H1 (cell line): ENCODE measurements around the gene RASGRP4. TPM values are rescaled to one million over a fixed set of nuclear protein-coding genes. Genes with fewer than 3 reads are reported as not detected.

Source experiments
- CTCF ChIA-PET: fragments of 300-600 bp; sonication (Branson Sonifier 250); formaldehyde crosslinking; loops from one replicate; lab custom pipeline; 2021; ENCODE audit not compliant: partially characterized antibody; lab: Charles Lee
- POLR2A ChIA-PET: fragments of 300-600 bp; sonication (Branson Sonifier 250); formaldehyde crosslinking; loops from one replicate; lab custom pipeline; 2021; ENCODE audit warnings: inconsistent platforms; ENCODE audit not compliant: partially characterized antibody; lab: Charles Lee
- DNase-seq, 2 experiments: peaks; one replicate each; pipeline versions ENCODE4 v3.0.0 to v3.0.0-alpha.2; 2010 to 2022; ENCODE audit warnings: low spot score in 2 of 2, low read depth in 1 of 2, mixed read lengths in 1 of 2
- FAIRE-seq: peaks from 2 replicates; lab custom pipeline; 2011; peaks lifted over from hg19 to GRCh38; lab: Jason Lieb, UNC
- H2AFZ ChIP-seq: 2 replicates; pipeline ENCODE4 v1.8.1; 2012; ENCODE audit warnings: low read length, inconsistent platforms
- H2AK5ac ChIP-seq: 2 replicates; pipeline ENCODE4 v1.6.1; 2013; ENCODE audit warnings: low read depth, low read length
- H2BK120ac ChIP-seq: replicated peaks from 2 replicates; pipeline ENCODE3; 2013; ENCODE audit warnings: low read depth, low read length, inconsistent platforms
- H2BK12ac ChIP-seq: 2 replicates; pipeline ENCODE4 v1.6.1; 2013; ENCODE audit warnings: low read depth, low read length
- H2BK15ac ChIP-seq: 2 replicates; pipeline ENCODE4 v1.6.1; 2013; ENCODE audit warnings: low read length
- H2BK20ac ChIP-seq: 2 replicates; pipeline ENCODE4 v1.6.1; 2013; ENCODE audit warnings: low read length
- H2BK5ac ChIP-seq: 2 replicates; pipeline ENCODE4 v1.6.1; 2013; ENCODE audit warnings: low read depth, low read length
- H3K14ac ChIP-seq: 2 replicates; pipeline ENCODE4 v1.6.1; 2013; ENCODE audit warnings: inconsistent platforms; ENCODE audit not compliant: insufficient read length
- H3K18ac ChIP-seq: 2 replicates; pipeline ENCODE4 v1.6.1; 2013; ENCODE audit warnings: low read length; ENCODE audit errors: extremely low read depth
- H3K23ac ChIP-seq: 2 replicates; pipeline ENCODE4 v1.6.1; 2013; ENCODE audit warnings: inconsistent platforms; ENCODE audit not compliant: insufficient read length
- H3K23me2 ChIP-seq: 2 replicates; pipeline ENCODE4 v1.6.1; 2013; ENCODE audit warnings: low read depth, low read length
- H3K27ac ChIP-seq: 2 replicates; pipeline ENCODE4 v1.6.1; 2011; ENCODE audit warnings: low read depth, low read length, inconsistent platforms
- H3K27me3 ChIP-seq, 4 experiments: replicated peaks in 1 of 4; 1 replicate in 1 of 4; 2 replicates in 3 of 4; pipeline versions ENCODE4 v1.6.1 to v1.8.1; 2011 to 2013; ENCODE audit warnings: low read length in 3 of 4, mild to moderate bottlenecking in 3 of 4, inconsistent platforms in 2 of 4, mixed read lengths in 2 of 4, moderate library complexity in 1 of 4; ENCODE audit not compliant: control insufficient read depth in 3 of 4, insufficient read depth in 3 of 4; ENCODE audit errors: extremely low read depth in 1 of 4
- H3K36me3 ChIP-seq, 4 experiments: 2 replicates each; pipeline versions ENCODE4 v1.6.1 to v1.8.1; 2011 to 2013; ENCODE audit warnings: mild to moderate bottlenecking in 4 of 4, low read length in 3 of 4, moderate library complexity in 2 of 4, control low read depth in 1 of 4, inconsistent platforms in 1 of 4; ENCODE audit not compliant: insufficient read depth in 4 of 4, control insufficient read depth in 2 of 4
- H3K4ac ChIP-seq: replicated peaks from 2 replicates; pipeline ENCODE3; 2013; ENCODE audit warnings: low read length, low read depth, mixed read lengths, inconsistent platforms; ENCODE audit not compliant: insufficient read length
- H3K4me1 ChIP-seq, 4 experiments: replicated peaks in 1 of 4; 1 replicate in 1 of 4; 2 replicates in 3 of 4; pipeline versions ENCODE4 v1.6.1 to v1.8.1; 2011 to 2013; ENCODE audit warnings: low read length in 3 of 4, inconsistent platforms in 2 of 4, mixed read lengths in 1 of 4; ENCODE audit not compliant: insufficient read depth in 4 of 4, control insufficient read depth in 3 of 4
- H3K4me2 ChIP-seq, 2 experiments: 2 replicates each; pipeline versions ENCODE4 v1.6.1 to v1.8.1; 2011 to 2013; ENCODE audit warnings: low read depth in 2 of 2, low read length in 2 of 2, control low read depth in 1 of 2, inconsistent platforms in 1 of 2, mild to moderate bottlenecking in 1 of 2; ENCODE audit not compliant: insufficient read depth in 1 of 2
- H3K4me3 ChIP-seq, 4 experiments: fragments of 200-600, 300-600 bp in 1 of 4; sonication (generic), shearing (Covaris generic), sonication (Bioruptor Twin) in 1 of 4; 2 replicates each; pipeline versions ENCODE4 v1.5.1 to v1.8.1; 2011 to 2016; ENCODE audit warnings: low read length in 4 of 4, low read depth in 3 of 4, control low read depth in 2 of 4, inconsistent platforms in 2 of 4, mild to moderate bottlenecking in 2 of 4, mixed read lengths in 1 of 4, moderate library complexity in 1 of 4; ENCODE audit not compliant: insufficient read depth in 2 of 4; ENCODE audit errors: extremely low read depth in 1 of 4
- H3K56ac ChIP-seq: replicated peaks from 2 replicates; pipeline ENCODE3; 2013; ENCODE audit warnings: low read depth, mild to moderate bottlenecking, mixed read lengths, low read length, inconsistent platforms; ENCODE audit not compliant: insufficient read length
- H3K79me1 ChIP-seq: 2 replicates; pipeline ENCODE4 v1.6.1; 2013; ENCODE audit warnings: low read depth, low read length, control low read depth
- H3K79me2 ChIP-seq, 2 experiments: 2 replicates each; pipeline versions ENCODE4 v1.6.1 to v1.8.1; 2012 to 2013; ENCODE audit warnings: low read length in 2 of 2, mild to moderate bottlenecking in 2 of 2, inconsistent platforms in 1 of 2; ENCODE audit not compliant: insufficient read depth in 2 of 2, control insufficient read depth in 1 of 2
- H3K9ac ChIP-seq, 4 experiments: replicated peaks in 1 of 4; 1 replicate in 1 of 4; 2 replicates in 3 of 4; pipeline versions ENCODE4 v1.6.1 to v1.8.1; 2011 to 2013; ENCODE audit warnings: low read depth in 3 of 4, low read length in 3 of 4, control low read depth in 2 of 4, mild to moderate bottlenecking in 2 of 4, moderate library complexity in 2 of 4, inconsistent platforms in 1 of 4; ENCODE audit errors: extremely low read depth in 1 of 4
- H3K9me3 ChIP-seq, 2 experiments: 2 replicates each; pipeline versions ENCODE4 v1.6.1 to v1.8.1; 2012 to 2013; ENCODE audit warnings: mild to moderate bottlenecking in 2 of 2, moderate library complexity in 2 of 2, control low read depth in 1 of 2, inconsistent platforms in 1 of 2, low read depth in 1 of 2, low read length in 1 of 2, mixed read lengths in 1 of 2; ENCODE audit not compliant: insufficient read depth in 2 of 2
- H4K20me1 ChIP-seq, 2 experiments: replicated peaks in 1 of 2; 2 replicates each; pipeline versions ENCODE3 to v1.8.1; 2011 to 2013; ENCODE audit warnings: inconsistent platforms in 2 of 2, low read length in 2 of 2, mild to moderate bottlenecking in 1 of 2; ENCODE audit not compliant: insufficient read depth in 2 of 2, control insufficient read depth in 1 of 2
- H4K5ac ChIP-seq: 2 replicates; pipeline ENCODE4 v1.6.1; 2013; ENCODE audit warnings: low read length, low read depth, mixed read lengths, inconsistent platforms; ENCODE audit not compliant: insufficient read length
- H4K8ac ChIP-seq: 2 replicates; pipeline ENCODE4 v1.8.0; 2013; ENCODE audit warnings: mild to moderate bottlenecking, moderate library complexity, low read length, inconsistent platforms; ENCODE audit not compliant: insufficient read depth; ENCODE audit errors: extremely low read depth
- H4K91ac ChIP-seq: replicated peaks from 2 replicates; pipeline ENCODE3; 2013; ENCODE audit warnings: low read length, mixed read lengths, inconsistent platforms; ENCODE audit not compliant: insufficient read length
- ASH2L ChIP-seq: fragments of 200-600, 300-600 bp; sonication (generic); IDR thresholded peaks from one replicate; pipeline ENCODE4 v1.7.1; 2017; ENCODE audit warnings: low read length
- BACH1 ChIP-seq: IDR thresholded peaks from 2 replicates; pipeline ENCODE4 v1.6.1; 2012; ENCODE audit warnings: low read length, improper control_type of control experiment
- CHD2 ChIP-seq: IDR thresholded peaks from 2 replicates; pipeline ENCODE4 v1.6.1; 2012; ENCODE audit warnings: low read length, improper control_type of control experiment
- JUN ChIP-seq: IDR thresholded peaks from 2 replicates; pipeline ENCODE4 v1.6.1; 2011; ENCODE audit warnings: low read depth, mild to moderate bottlenecking, improper control_type of control experiment, low read length
- KDM1A ChIP-seq: fragments of 200-600, 300-600 bp; sonication (generic); IDR thresholded peaks from 2 replicates; pipeline ENCODE4 v1.7.1; 2016; ENCODE audit warnings: mild to moderate bottlenecking, low read length, borderline replicate concordance
- MAFK ChIP-seq: IDR thresholded peaks from 2 replicates; pipeline ENCODE4 v1.6.1; 2012; ENCODE audit warnings: low read depth, mild to moderate bottlenecking, improper control_type of control experiment, low read length
- PHF8 ChIP-seq: fragments of 200-600 bp; sonication (generic); conservative IDR thresholded peaks from 2 replicates; pipeline ENCODE4 v1.7.1; 2012; ENCODE audit warnings: low read depth, mild to moderate bottlenecking, inconsistent platforms, low read length, moderate library complexity
- RAD21 ChIP-seq, 2 experiments: IDR thresholded peaks in 1 of 2; conservative IDR thresholded peaks in 1 of 2; 2 replicates each; pipeline ENCODE4 v1.6.1; 2011; ENCODE audit warnings: low read depth in 2 of 2, low read length in 2 of 2, improper control_type of control experiment in 1 of 2, inconsistent platforms in 1 of 2, mild to moderate bottlenecking in 1 of 2, moderate library complexity in 1 of 2
- SAP30 ChIP-seq: fragments of 300-600 bp; sonication (generic); IDR thresholded peaks from 2 replicates; pipeline ENCODE4 v1.7.1; 2012; ENCODE audit warnings: low read length, moderate library complexity, mild to moderate bottlenecking, inconsistent platforms; ENCODE audit not compliant: insufficient read depth, insufficient replicate concordance
- SIX5 ChIP-seq: IDR thresholded peaks from 2 replicates; pipeline ENCODE4 v1.6.1; 2011; ENCODE audit warnings: mild to moderate bottlenecking, low read depth, low read length
- SP2 ChIP-seq: IDR thresholded peaks from 2 replicates; pipeline ENCODE4 v1.6.1; 2012; ENCODE audit warnings: mild to moderate bottlenecking, low read length, inconsistent platforms
- SP4 ChIP-seq: IDR thresholded peaks from 2 replicates; pipeline ENCODE4 v1.6.1; 2012; ENCODE audit warnings: low read length, inconsistent platforms
- TAF7 ChIP-seq: optimal IDR thresholded peaks from 2 replicates; pipeline ENCODE3; 2011; ENCODE audit warnings: low read depth, mild to moderate bottlenecking, inconsistent platforms, low read length, moderate library complexity, borderline replicate concordance
- WGBS, 2 experiments: shearing (Covaris generic) in 1 of 2; methylation state at CpG; one replicate each; pipeline versions ENCODE4 v1.1.6 to v1.1.7; 2013 to 2015; ENCODE audit warnings: low lambda C conversion rate in 2 of 2, mixed read lengths in 2 of 2, inconsistent platforms in 1 of 2, low coverage in 1 of 2, missing lambda C conversion rate in 1 of 2; ENCODE audit not compliant: insufficient replicate concordance in 2 of 2, insufficient coverage in 1 of 2, insufficient read length in 1 of 2; ENCODE audit errors: extremely low coverage in 1 of 2, missing lambda C conversion rate in 1 of 2; 5-methylcytosine and 5-hydroxymethylcytosine counted together
- polyA plus RNA-seq, 7 experiments: library from polyadenylated mRNA; depleted of rRNA in 3 of 7; stranded (reverse) in 5 of 7; unstranded in 2 of 7; fragments of >200 nt in 5 of 7; fragments of 200-250 nt in 2 of 7; gene quantifications; 1 replicate in 5 of 7; 2 replicates in 1 of 7; 4 replicates in 1 of 7; pipeline versions ENCODE4 v1.2.1 to v1.2.3, GENCODE V29; 2011 to 2013; ENCODE audit warnings: missing spikeins in 2 of 7, mixed read lengths in 2 of 7
- total RNA-seq: library from RNA; stranded (reverse); fragmentation: NEBNext Ultra II Directional; extraction: Animal tissue kit (Norgen Biotek cat#: 25700); gene quantifications from 2 replicates; pipeline ENCODE4 v1.2.1, GENCODE V29; 2021
- TF ChIP-seq, protein P1 (sequence below): IDR thresholded peaks from 2 replicates; pipeline ENCODE4 v1.6.1; 2012; ENCODE audit warnings: inconsistent platforms

The RASGRP4 gene
- total and polyA plus RNA-seq, 2 of the 8 experiments (the other 6 are each of a cell fraction or from before 2014, with no cell fraction given) = 1.9 to 3.1 TPM

- no peak for FAIRE-seq
- Histone ChIP-seq H3K14ac (no peak overlapping the region), H4K5ac (no peak overlapping the region), H2BK120ac (no peak overlapping the region), H4K20me1 (no peaks in the 10 kb centered on the region), H2AFZ (no peak overlapping the region), H3K9ac (no peak overlapping the region), H4K91ac (no peak overlapping the region), H2BK20ac (no peak overlapping the region), H3K4me2 (no peak overlapping the region), H3K23ac (no peak overlapping the region), H2BK15ac (no peak overlapping the region), H3K79me1 (no peaks in the 10 kb centered on the region), H3K56ac (no peak overlapping the region), H3K4me3 (no peak overlapping the region), H3K9me3 (no peaks in the 10 kb centered on the region), H3K4me1 (no peaks in the 10 kb centered on the region; a peak in 2 of 7 replicates), H3K36me3 (peaks cover 0 to 3% (median 0%) of the 10 kb centered on the region in 4 experiments; a peak in 1 of 8 replicates), H2BK12ac (no peak overlapping the region), H3K27me3 (peaks cover 2 to 46% (median 43%) of the 10 kb centered on the region in 4 experiments), H3K79me2 (no peaks in the 10 kb centered on the region), H4K8ac (no peak overlapping the region), H3K23me2 (peaks cover 5% of the 10 kb centered on the region; the same call in 1 of the 2 replicates), H2BK5ac (no peak overlapping the region), H3K4ac (no peak overlapping the region), H3K27ac (no peak overlapping the region), H3K18ac (no peak overlapping the region), H2AK5ac (no peak overlapping the region)
- ChIA-PET POLR2A (interaction anchor here (0.6 to 6.1 kb wide), 3 partner anchors 12 to 57 kb away, joined by 3 to 38 read pairs (median 4); partner anchors contain the start of genes GGN and SPRED3), CTCF (no interaction called here)
- DNase-seq = no peak
- WGBS, 2 experiments = 72% methylated on average over 3 of the region's 3 CpGs; no CpG with 5 or more reads in 1 of the 2 experiments
- TF ChIP-seq SAP30 (no peak), SIX5 (no peak), PHF8 (no peak), JUN (no peak), CHD2 (no peak), SP4 (no peak), MAFK (no peak), SP2 (no peak), KDM1A (no peak), TAF7 (no peak), BACH1 (no peak), RAD21 (IDR thresholded peaks at IDR 0.05 in 1 of 2, conservative IDR thresholded peaks at IDR 0.05 in 1 of 2; ENCODE audit: low read depth in 2 of 2, low read length in 2 of 2) (no peak), ASH2L (no peak)
- TF ChIP-seq, protein P1, sequence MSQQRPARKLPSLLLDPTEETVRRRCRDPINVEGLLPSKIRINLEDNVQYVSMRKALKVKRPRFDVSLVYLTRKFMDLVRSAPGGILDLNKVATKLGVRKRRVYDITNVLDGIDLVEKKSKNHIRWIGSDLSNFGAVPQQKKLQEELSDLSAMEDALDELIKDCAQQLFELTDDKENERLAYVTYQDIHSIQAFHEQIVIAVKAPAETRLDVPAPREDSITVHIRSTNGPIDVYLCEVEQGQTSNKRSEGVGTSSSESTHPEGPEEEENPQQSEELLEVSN = no peak
Observed at GRCh38 chr19:38401148-38401547, 24.9 kb downstream of the RASGRP4 start.
